Hepatocyte (in vitro differentiated cells): ENCODE results near the gene SEMA4C.

ENCODE experiments used
- EZH2phosphoT487 ChIP-seq: fragments of 200-600 bp; sonication (generic); IDR thresholded peaks from one replicate; pipeline ENCODE4 v1.6.1; 2018; ENCODE audit warnings: antibody characterized with exemption, mild to moderate bottlenecking, low read depth, moderate library complexity; ENCODE audit not compliant: unreplicated experiment, severe bottlenecking
- TF ChIP-seq, protein P1 (sequence below): fragments of 200-600 bp; sonication (generic); IDR thresholded peaks from 2 replicates; pipeline ENCODE4 v1.5.1; 2016; ENCODE audit warnings: antibody characterized with exemption, mild to moderate bottlenecking; ENCODE audit not compliant: poor library complexity

GRCh38 chr2:96918754-96919550 lies 49.1 kb upstream of the SEMA4C start:
- TF ChIP-seq, protein P1, sequence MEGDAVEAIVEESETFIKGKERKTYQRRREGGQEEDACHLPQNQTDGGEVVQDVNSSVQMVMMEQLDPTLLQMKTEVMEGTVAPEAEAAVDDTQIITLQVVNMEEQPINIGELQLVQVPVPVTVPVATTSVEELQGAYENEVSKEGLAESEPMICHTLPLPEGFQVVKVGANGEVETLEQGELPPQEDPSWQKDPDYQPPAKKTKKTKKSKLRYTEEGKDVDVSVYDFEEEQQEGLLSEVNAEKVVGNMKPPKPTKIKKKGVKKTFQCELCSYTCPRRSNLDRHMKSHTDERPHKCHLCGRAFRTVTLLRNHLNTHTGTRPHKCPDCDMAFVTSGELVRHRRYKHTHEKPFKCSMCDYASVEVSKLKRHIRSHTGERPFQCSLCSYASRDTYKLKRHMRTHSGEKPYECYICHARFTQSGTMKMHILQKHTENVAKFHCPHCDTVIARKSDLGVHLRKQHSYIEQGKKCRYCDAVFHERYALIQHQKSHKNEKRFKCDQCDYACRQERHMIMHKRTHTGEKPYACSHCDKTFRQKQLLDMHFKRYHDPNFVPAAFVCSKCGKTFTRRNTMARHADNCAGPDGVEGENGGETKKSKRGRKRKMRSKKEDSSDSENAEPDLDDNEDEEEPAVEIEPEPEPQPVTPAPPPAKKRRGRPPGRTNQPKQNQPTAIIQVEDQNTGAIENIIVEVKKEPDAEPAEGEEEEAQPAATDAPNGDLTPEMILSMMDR: no peak
- no peak for TF ChIP-seq EZH2phosphoT487
